ENCODE data around the gene METTL23.

DNA sequence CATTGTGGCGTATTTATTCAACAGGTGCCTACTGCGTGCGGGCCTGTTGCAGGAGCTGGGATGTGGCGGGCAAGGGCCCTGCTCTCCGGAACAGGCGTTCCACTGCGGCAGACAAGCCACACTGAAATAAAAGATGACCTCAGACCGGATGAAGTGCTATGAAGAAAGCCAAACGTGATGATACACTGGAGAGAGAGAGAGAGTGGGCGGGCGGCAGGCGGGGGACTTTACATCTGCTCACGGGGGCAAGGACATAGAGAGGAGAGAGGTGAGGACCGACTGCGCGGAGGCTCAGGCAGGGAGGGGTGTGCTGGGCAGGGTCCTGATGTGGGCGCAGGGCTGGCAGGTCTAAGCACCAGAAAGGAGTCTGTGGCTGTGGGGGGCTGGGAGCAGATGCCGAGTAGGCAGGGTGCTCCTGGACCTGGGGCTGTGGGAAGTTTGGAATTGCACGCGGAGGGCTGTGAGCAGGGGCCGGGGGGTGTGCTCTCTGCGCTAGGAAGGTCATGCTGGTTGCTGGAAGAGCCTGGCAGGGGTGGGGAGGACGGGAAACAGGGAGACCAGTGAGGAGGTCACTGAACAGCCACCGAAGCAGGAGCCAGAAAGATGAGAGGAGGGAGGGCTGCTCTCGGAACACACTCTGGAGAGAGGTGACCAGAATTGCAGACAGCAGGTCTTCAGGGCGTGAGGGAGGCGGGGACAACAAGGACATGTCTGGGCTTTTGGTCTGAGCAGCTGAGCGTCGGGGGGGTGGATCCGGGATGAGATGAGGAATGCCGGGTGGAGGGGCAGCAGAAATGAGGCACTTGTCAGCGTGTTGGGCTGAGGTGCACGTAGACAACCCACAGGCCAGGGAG, 25.8 kb upstream of the METTL23 start:
- TF ChIP-seq, protein P1, sequence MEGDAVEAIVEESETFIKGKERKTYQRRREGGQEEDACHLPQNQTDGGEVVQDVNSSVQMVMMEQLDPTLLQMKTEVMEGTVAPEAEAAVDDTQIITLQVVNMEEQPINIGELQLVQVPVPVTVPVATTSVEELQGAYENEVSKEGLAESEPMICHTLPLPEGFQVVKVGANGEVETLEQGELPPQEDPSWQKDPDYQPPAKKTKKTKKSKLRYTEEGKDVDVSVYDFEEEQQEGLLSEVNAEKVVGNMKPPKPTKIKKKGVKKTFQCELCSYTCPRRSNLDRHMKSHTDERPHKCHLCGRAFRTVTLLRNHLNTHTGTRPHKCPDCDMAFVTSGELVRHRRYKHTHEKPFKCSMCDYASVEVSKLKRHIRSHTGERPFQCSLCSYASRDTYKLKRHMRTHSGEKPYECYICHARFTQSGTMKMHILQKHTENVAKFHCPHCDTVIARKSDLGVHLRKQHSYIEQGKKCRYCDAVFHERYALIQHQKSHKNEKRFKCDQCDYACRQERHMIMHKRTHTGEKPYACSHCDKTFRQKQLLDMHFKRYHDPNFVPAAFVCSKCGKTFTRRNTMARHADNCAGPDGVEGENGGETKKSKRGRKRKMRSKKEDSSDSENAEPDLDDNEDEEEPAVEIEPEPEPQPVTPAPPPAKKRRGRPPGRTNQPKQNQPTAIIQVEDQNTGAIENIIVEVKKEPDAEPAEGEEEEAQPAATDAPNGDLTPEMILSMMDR (IDR thresholded peaks at IDR 0.05; ENCODE audit: low read length) = no peak
- TF ChIP-seq EZH2 (IDR thresholded peaks at IDR 0.05; ENCODE audit: borderline replicate concordance, low read length) = no peak
